Gastrocnemius medialis (tissue), 4 donors: Measurements from ENCODE around the gene EMC1. TPM values are rescaled to one million over a fixed set of nuclear protein-coding genes. Genes with fewer than 3 reads are reported as not detected.
"Not testable (repeated sequence)": the region's sequence is repeated elsewhere in the genome, so short reads cannot be mapped to it uniquely, and the experiment has no call there.

ENCODE experiments used
- ATAC-seq, 2 donors: fragments of 150-250 bp; one replicate each; pipeline ENCODE4 v1.9.1; 2016
- DNase-seq, 2 donors: peaks; one replicate each; pipeline ENCODE4 v3.0.0-alpha.2; 2019
- H3K27ac ChIP-seq, 4 donors: fragments of 200-600 bp; sonication (generic); 1 replicate in 1 of 4; 2 replicates in 3 of 4; pipeline ENCODE4 v1.5.1; 2016 to 2018; ENCODE audit warnings: mild to moderate bottlenecking in 2 of 4, moderate library complexity in 1 of 4
- H3K27me3 ChIP-seq, 3 donors: fragments of 200-600 bp; sonication (generic) in 2 of 3; 1 replicate in 1 of 3; 2 replicates in 2 of 3; pipeline versions ENCODE4 v1.5.1 to v1.6.0; 2016 to 2019; ENCODE audit warnings: mild to moderate bottlenecking in 1 of 3, moderate library complexity in 1 of 3
- H3K36me3 ChIP-seq, 2 donors: fragments of 200-600 bp; sonication (generic) in 1 of 2; one replicate each; pipeline ENCODE4 v1.5.1; 2017 to 2018
- H3K4me1 ChIP-seq, 2 donors: fragments of 200-600 bp; sonication (generic) in 1 of 2; one replicate each; pipeline ENCODE4 v1.5.1; 2016 to 2017; ENCODE audit warnings: mild to moderate bottlenecking in 2 of 2
- H3K4me3 ChIP-seq, 4 donors: fragments of 200-600 bp; sonication (generic) in 3 of 4; 1 replicate in 1 of 4; 2 replicates in 3 of 4; pipeline ENCODE4 v1.5.1; 2016 to 2019; ENCODE audit warnings: mild to moderate bottlenecking in 2 of 4
- H3K9me3 ChIP-seq, 3 donors: fragments of 200-600 bp; sonication (generic) in 2 of 3; 1 replicate in 1 of 3; 2 replicates in 2 of 3; pipeline ENCODE4 v1.5.1; 2016 to 2019
- CTCF ChIP-seq, 5 experiments: fragments of 450-650 bp in 3 of 5; fragments of 200-600 bp in 2 of 5; sonication (generic) in 2 of 5; IDR thresholded peaks in 4 of 5; conservative IDR thresholded peaks in 1 of 5; 1 replicate in 4 of 5; 2 replicates in 1 of 5; pipeline ENCODE4 v1.5.1; 2016 to 2019; ENCODE audit warnings: antibody characterized with exemption in 5 of 5, mild to moderate bottlenecking in 3 of 5, moderate library complexity in 3 of 5
- POLR2A ChIP-seq, 2 donors: fragments of 450-650 bp; IDR thresholded peaks; one replicate each; pipeline ENCODE4 v1.6.1; 2017; ENCODE audit warnings: antibody characterized with exemption in 2 of 2, mild to moderate bottlenecking in 2 of 2, moderate library complexity in 2 of 2
- in situ Hi-C, 4 donors: fragments of 200-750 bp; cut with MboI; loops; one replicate each; pipeline versions ENCODE4 v1.15.0 to v1.8.0; 2017; ENCODE audit warnings: low sequenced_read_pairs in 4 of 4
- intact Hi-C: fragments of 100-400 bp; cut with DNase I; formaldehyde crosslinking; loops from one replicate; pipeline ENCODE4 v1.15.1; 2023; ENCODE audit warnings: low total_unique reads
- total RNA-seq, 4 donors: library from RNA; depleted of rRNA; stranded (reverse); fragments of >200 nt; gene quantifications; one replicate each; pipeline versions ENCODE4 v1.1.0 to v1.2.3, GENCODE V29; 2016

The EMC1 gene
- total RNA-seq, 4 donors from 2014 or later = 24.7 to 49.7 (median 43.0) TPM

- H3K27me3 ChIP-seq = no peaks in the 10 kb centered on the region
- no peak overlapping the region for H3K27ac ChIP-seq
- H3K4me1 ChIP-seq = no peaks in the 10 kb centered on the region
- intact Hi-C loops = no loop called here
- no peak overlapping the region for H3K4me3 ChIP-seq
- TF ChIP-seq POLR2A (IDR thresholded peaks at IDR 0.05) (no peak), CTCF (IDR thresholded peaks at IDR 0.05 in 4 of 5, conservative IDR thresholded peaks at IDR 0.05 in 1 of 5) (no peak)
- H3K9me3 ChIP-seq = no peaks in the 10 kb centered on the region
- ATAC-seq = no peak
- in situ Hi-C loops = no loop called here
- H3K36me3 ChIP-seq = peaks cover 9 to 95% of the 10 kb centered on the region in 2 donors
- no peak for DNase-seq
Measured at GRCh38 chr1:19182223-19182622, 69.1 kb downstream of the EMC1 start.

GRCh38 chr1:19180265-19180657 lies 71.1 kb downstream of the EMC1 start:
- intact Hi-C loops, H3K27me3 ChIP-seq, H3K9me3 ChIP-seq, H3K4me1 ChIP-seq, in situ Hi-C loops, DNase-seq, ATAC-seq, H3K4me3 ChIP-seq, H3K27ac ChIP-seq: not testable (repeated sequence)
- peaks cover 10 to 95% of the 10 kb centered on the region in 2 donors for H3K36me3 ChIP-seq

- Histone ChIP-seq H3K36me3 (peaks cover 10 to 95% of the 10 kb centered on the region in 2 donors), H3K27me3 (no peaks in the 10 kb centered on the region), H3K4me3 (no peak overlapping the region), H3K9me3 (no peaks in the 10 kb centered on the region), H3K4me1 (no peaks in the 10 kb centered on the region), H3K27ac (no peak overlapping the region)
- in situ Hi-C loops = no loop called here
- DNase-seq (no peak), ATAC-seq (no peak)
- intact Hi-C loops = loop anchor here (10.0 kb wide), 1 partner anchor 65 kb away; no protein-coding TSS in a partner anchor
- TF ChIP-seq CTCF (IDR thresholded peaks at IDR 0.05 in 4 of 5, conservative IDR thresholded peaks at IDR 0.05 in 1 of 5) (peak in 1 of 5 experiments; percentile 13), POLR2A (IDR thresholded peaks at IDR 0.05) (no peak)
Measured at GRCh38 chr1:19179597-19180264, 71.6 kb downstream of the EMC1 start.

GRCh38 chr1:19178734-19179398 lies 72.5 kb downstream of the EMC1 start:
- H3K4me3 ChIP-seq = no peak overlapping the region
- no peaks in the 10 kb centered on the region for H3K4me1 ChIP-seq
- no peaks in the 10 kb centered on the region for H3K27me3 ChIP-seq
- intact Hi-C loops = loop anchor here (10.0 kb wide), 1 partner anchor 64 kb away; no protein-coding TSS in a partner anchor
- no peak overlapping the region for H3K27ac ChIP-seq
- no peaks in the 10 kb centered on the region for H3K9me3 ChIP-seq
- in situ Hi-C loops = no loop called here
- DNase-seq (no peak), ATAC-seq (no peak)
- peaks cover 10 to 95% of the 10 kb centered on the region in 2 donors for H3K36me3 ChIP-seq
- no peak for TF ChIP-seq CTCF (IDR thresholded peaks at IDR 0.05 in 4 of 5, conservative IDR thresholded peaks at IDR 0.05 in 1 of 5)
- no peak for TF ChIP-seq POLR2A (IDR thresholded peaks at IDR 0.05)

- Histone ChIP-seq H3K36me3 (peaks cover 7 to 95% of the 10 kb centered on the region in 2 donors), H3K4me3 (no peak overlapping the region), H3K4me1 (no peaks in the 10 kb centered on the region), H3K27ac (no peak overlapping the region), H3K9me3 (no peaks in the 10 kb centered on the region), H3K27me3 (no peaks in the 10 kb centered on the region)
- ATAC-seq (no peak), DNase-seq (no peak)
- intact Hi-C loops = loop anchor here (10.0 kb wide), 1 partner anchor 63 kb away; no protein-coding TSS in a partner anchor
- in situ Hi-C loops = no loop called here
- TF ChIP-seq POLR2A (IDR thresholded peaks at IDR 0.05) (no peak), CTCF (IDR thresholded peaks at IDR 0.05 in 4 of 5, conservative IDR thresholded peaks at IDR 0.05 in 1 of 5) (no peak)
Measured at GRCh38 chr1:19177811-19178210, 73.5 kb downstream of the EMC1 start.
